Cardiac fibroblast (primary cell): ENCODE data around the gene FAM13C.

Source experiments
- DNase-seq, 2 donors: peaks; one replicate each; pipeline versions ENCODE4 v3.0.0 to v3.0.0-alpha.2; 2010; ENCODE audit warnings: low read depth in 2 of 2
- H3K4me3 ChIP-seq, 2 donors: replicated peaks in 1 of 2; 1 replicate in 1 of 2; 2 replicates in 1 of 2; pipeline ENCODE4 v1.5.1; 2011; ENCODE audit warnings: low read depth in 2 of 2, low read length in 2 of 2, mild to moderate bottlenecking in 2 of 2, moderate library complexity in 1 of 2
- CTCF ChIP-seq: IDR thresholded peaks from one replicate; pipeline ENCODE4 v1.5.1; 2011; ENCODE audit warnings: low read depth, mild to moderate bottlenecking, low read length, inconsistent platforms

Gene FAM13C

GRCh38 chr10:59301067-59301754 lies 61.1 kb downstream of the FAM13C start:
- no peak overlapping the region for H3K4me3 ChIP-seq
- DNase-seq: no peak
- no peak for TF ChIP-seq CTCF

- no peak for TF ChIP-seq CTCF
- DNase-seq: no peak
- H3K4me3 ChIP-seq: no peak overlapping the region
Measured at GRCh38 chr10:59300386-59300785, 62.0 kb downstream of the FAM13C start.

- no peak overlapping the region for H3K4me3 ChIP-seq
- no peak for TF ChIP-seq CTCF
- DNase-seq: no peak
Measured at GRCh38 chr10:59299933-59300332, 62.4 kb downstream of the FAM13C start.

GRCh38 chr10:59290448-59290847 lies 71.9 kb downstream of the FAM13C start:
- peak in 1 of 2 donors; percentile 12 for DNase-seq
- no peak for TF ChIP-seq CTCF
- no peak overlapping the region for H3K4me3 ChIP-seq

GRCh38 chr10:59289853-59290252 lies 72.5 kb downstream of the FAM13C start:
- TF ChIP-seq CTCF: no peak
- no peak for DNase-seq
- H3K4me3 ChIP-seq: no peak overlapping the region

GRCh38 chr10:59287587-59288255 lies 74.6 kb downstream of the FAM13C start:
- H3K4me3 ChIP-seq: no peak overlapping the region
- DNase-seq: no peak
- no peak for TF ChIP-seq CTCF
